C1 segment of cervical spinal cord (tissue), 14 donors: Measurements from ENCODE around the gene PEX6.

Source experiments
- DNase-seq, 14 donors: peaks; one replicate each; lab custom pipeline; 2025; lab: John Stamatoyannopoulos, UW

Gene PEX6

GRCh38 chr6:42996513-42996912, 17.5 kb upstream of the PEX6 start:
- DNase-seq, result no peak

- no peak for DNase-seq
These were observed 14.5 kb upstream of the PEX6 start for GRCh38 chr6:42993445-42993844.

DNA sequence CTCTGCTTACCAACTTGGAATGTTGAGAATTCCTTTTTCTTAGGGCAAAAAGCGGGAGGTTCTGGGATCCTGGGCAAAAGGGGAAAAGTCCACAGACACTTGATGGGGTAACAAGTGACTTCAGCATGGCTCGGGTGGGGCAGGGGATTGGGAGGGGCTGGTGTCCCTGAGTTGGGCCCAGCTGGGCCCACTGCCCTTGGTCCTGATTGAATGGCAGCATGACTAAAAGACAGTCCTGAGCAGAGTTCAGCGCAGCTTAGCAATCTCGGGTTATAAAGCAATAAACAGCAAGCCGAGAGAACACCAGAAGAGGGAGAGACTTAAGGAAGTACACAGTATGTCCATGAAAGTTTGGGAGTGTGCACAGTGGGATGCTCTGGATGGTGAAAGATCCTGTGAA, 10.9 kb upstream of the PEX6 start:
- no peak for DNase-seq

DNA sequence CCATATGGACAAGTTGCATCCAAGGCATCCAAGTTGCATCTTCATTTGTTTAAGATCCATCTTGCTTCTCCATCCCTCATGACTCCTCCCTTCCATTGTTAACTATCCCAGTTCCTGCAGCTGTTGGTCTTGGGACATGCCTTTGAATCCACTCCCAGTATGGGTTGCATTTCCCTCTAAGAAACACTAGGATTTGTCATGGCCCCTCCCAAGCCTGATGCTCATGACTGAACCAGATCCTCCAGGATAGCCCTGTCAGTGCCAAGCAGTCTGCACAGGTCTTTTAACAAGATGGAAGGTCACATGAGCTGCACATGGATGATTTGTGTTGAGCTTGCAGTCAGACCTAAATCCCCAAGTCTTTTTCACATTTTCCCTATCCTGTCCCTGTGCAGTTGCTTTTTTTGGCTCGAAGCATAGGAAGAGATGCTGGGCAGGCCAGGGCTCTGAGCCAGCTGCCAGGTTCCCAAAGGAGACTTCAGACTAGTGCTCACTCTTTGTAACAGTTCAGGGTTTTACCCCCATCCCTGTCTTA, 9.6 kb upstream of the PEX6 start:
- DNase-seq, result no peak

DNA sequence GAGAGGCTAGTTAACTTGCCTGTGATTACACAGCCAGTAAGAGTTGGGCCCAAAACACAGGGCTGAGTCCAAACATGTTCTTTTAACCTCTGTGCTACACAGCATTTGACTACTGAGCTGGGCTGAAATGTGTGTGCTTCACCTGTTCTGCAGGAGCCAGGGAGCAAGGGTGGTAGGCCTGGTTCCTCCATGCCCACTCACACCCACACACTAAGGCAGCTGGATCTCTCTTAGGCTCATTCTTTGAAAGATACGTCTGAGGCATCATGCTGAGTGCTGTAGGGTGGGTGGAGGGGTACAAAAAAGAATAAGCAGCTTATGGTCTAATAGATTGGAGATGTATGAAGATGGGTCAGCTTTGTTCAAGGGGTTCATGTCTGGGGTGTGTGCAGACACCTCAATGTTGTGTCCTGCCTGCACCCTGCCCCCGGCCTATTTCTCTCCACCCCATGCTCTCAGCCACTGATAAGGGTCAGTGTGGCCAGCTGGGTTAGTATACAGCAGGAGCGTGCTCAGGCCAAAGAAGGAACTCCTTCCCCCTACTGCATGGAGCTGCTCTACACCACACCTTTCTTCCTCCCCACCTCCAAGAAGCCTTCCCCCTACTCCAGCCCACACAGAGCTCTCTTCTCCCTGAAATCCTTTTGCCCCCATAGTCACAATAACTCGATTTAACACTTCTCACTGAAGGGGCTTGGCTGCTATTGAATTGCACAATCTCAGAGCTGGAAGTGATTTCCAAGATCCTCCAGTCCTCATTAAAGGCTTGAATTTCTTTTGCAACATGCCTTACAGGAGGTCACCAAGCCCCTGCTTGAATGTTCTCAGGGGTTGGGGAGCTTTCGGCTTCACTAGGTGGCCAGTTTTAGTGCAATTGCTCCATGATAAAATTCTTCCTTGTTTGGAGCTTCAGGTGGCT, 8.8 kb upstream of the PEX6 start:
- DNase-seq, result no peak

- DNase-seq, result peak in 1 of 14 donors; percentile 29
These were observed 6.0 kb upstream of the PEX6 start for GRCh38 chr6:42984924-42985475.

GRCh38 chr6:42984001-42984923, 5.3 kb upstream of the PEX6 start, which contains the start of gene PPP2R5D:
Gene PPP2R5D, plus strand, starts transcription at chr6:42984570. Its CDS starts 108 bp downstream, at chr6:42984678.
- DNase-seq, result peak; percentile 50 to 99 (median 94)

- DNase-seq, result no peak
These were observed 2.9 kb upstream of the PEX6 start for GRCh38 chr6:42981836-42982235.

DNA sequence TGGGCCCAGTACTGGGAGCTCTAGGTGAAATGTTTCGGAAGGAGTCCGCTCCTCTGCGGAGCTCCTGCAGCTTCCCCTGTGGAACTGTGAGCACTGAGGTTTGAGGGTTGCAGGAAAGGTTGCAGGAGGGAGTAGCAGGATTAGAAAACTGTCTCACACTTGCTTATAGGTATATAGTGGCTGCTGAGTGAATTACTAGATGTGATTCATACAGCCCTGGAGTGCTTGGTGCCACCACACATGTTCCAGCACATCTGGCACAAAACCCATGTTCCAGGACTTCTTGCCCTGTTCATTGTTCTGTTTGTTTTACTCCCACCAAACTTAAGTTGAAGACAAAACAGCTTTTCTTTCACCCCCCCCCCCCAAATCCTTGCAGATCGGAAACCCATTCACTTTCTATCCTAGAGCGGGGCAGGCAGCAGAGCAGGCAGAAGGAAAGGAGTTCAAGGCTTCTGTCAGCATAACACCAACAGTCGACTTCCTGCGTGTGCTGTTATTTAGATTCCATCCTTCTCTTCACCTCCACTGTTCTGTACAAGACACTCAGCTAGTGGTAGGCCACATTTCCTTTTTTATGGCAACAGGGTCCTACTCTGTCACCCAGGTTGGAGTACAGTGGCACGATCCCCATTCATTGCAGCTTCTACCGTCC, 669 bp upstream of the PEX6 start:
- peak in 1 of 14 donors; percentile 63 for DNase-seq

GRCh38 chr6:42978487-42978838, 518 bp downstream of the PEX6 start:
- DNase-seq, result peak in 2 of 14 donors; percentile 39 to 52

DNA sequence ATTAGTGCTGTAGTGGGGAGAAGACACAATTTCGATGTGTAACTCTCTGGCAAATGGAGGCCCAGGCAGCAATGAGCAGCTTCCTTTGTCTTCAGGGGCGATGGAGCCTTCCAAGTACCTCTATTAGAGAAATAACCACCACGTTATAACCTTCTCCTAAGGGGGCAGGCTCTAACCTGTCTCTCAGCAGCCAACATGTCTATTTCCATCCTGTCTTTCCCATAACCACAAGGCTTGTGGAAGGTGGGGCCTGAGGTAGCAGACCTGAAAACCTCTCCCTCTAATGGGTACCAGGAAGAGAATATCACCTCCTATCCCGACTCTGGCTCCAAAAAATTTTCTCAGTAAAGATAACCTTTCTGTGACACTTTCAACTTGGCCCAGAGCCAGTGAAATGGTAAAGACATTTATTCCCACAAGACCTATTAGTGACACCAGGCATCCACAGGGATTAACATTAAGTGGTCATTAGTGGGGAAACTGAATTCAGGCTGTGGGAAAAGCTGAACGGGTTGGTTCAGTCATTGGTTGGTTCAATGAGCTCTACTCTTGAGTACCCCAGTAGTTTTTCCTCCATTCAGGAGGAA, 4.0 kb downstream of the PEX6 start:
- DNase-seq, result no peak

GRCh38 chr6:42973926-42974325, 5.1 kb downstream of the PEX6 start:
- no peak for DNase-seq

GRCh38 chr6:42971746-42972327, 7.1 kb downstream of the PEX6 start:
- no peak for DNase-seq

- no peak for DNase-seq
These were observed 7.9 kb downstream of the PEX6 start for GRCh38 chr6:42970871-42971612.

DNA sequence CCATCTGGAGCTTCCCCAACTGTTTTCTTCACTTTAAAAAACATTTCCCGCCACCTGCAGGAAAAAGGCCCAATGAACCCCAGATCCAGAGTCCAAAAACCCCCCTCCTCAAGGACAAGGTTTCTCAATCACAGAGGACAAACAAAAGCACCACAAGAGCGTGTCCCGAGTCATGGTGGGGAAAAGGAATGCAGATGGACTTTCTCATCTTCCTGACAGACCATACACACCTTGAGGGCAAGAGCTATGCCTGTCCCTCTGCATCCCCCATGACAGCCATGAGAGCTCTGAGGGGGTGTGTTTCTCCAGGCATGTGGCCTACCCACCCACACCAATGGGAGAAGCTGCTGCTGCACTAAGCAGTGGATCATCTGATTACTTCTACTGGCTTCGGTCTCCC, 9.0 kb downstream of the PEX6 start:
- DNase-seq, result no peak

DNA sequence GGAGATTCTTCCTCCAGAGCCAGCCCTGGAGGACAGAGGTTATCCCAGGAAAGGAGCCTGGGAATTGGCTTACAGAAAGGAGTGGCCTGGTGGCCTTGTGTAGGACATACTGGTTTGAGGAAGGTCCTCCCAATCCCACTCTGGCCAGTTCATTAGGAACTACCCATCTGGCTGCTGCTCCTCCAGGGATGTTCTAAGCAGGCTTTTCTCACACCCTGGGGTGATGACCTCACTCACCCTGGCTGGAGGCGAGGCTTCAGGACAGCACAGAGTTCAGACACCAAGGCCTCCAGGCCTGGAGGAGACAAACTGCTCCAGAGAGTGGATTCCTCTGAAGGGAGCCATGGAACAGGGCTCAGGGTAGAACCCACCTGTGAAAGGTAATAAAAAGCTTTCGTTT, 9.6 kb downstream of the PEX6 start:
- no peak for DNase-seq

DNA sequence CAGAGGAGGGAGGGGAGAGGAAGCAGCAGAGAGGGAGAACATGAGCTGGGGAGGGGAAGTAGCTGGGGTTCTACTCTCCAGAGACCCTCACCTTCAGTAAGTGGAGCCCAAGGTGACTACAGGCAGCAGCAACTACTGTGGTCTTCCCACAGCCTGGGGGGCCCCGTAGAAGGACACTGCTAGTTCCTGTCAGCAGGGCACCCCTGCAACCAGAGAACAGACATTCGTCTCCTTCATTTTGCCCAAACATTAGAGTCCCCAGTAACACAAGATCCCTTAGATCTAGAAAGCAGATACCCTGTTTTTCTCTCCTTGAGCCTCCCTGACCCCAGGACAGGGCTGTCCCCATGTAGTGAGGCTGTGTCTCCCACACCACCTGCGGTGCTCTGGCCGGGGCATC, 10.2 kb downstream of the PEX6 start:
- DNase-seq, result no peak

GRCh38 chr6:42968126-42968701, 10.8 kb downstream of the PEX6 start:
- DNase-seq, result no peak

GRCh38 chr6:42967228-42967627, 11.8 kb downstream of the PEX6 start:
- no peak for DNase-seq
